Measurements from ENCODE around the gene SLC51A. TPM values are rescaled to one million over a fixed set of nuclear protein-coding genes. Genes with fewer than 3 reads are reported as not detected.

The SLC51A gene
- total and polyA plus RNA-seq, 2 of the 8 experiments (the other 6 are each of a cell fraction or from before 2014, with no cell fraction given): 6.3 to 9.8 TPM

- peaks cover 2% of the 10 kb centered on the region; the same call in 1 of the 2 replicates for H3K23me2 ChIP-seq (ENCODE audit: low read depth, low read length)
- H3K4me2 ChIP-seq (ENCODE audit: insufficient read depth in 1 of 2, low read depth in 2 of 2, low read length in 2 of 2): no peak overlapping the region
- TF ChIP-seq POLR2A (IDR thresholded peaks at IDR 0.05; ENCODE audit: control extremely low read depth in 1 of 2, low read depth in 2 of 2, low read length in 2 of 2): no peak
- TF ChIP-seq SIN3A (conservative IDR thresholded peaks at IDR 0.05 in 1 of 2, IDR thresholded peaks at IDR 0.05 in 1 of 2; ENCODE audit: low read depth in 1 of 2, low read length in 2 of 2): no peak
- TF ChIP-seq JUN (IDR thresholded peaks at IDR 0.05; ENCODE audit: low read depth, low read length): no peak
- TF ChIP-seq BACH1 (IDR thresholded peaks at IDR 0.05; ENCODE audit: low read length): no peak
- TF ChIP-seq ZNF274 (IDR thresholded peaks at IDR 0.05; ENCODE audit: borderline replicate concordance, extremely low read depth, low read length): no peak
- TF ChIP-seq SP2 (IDR thresholded peaks at IDR 0.05; ENCODE audit: low read length): no peak
- TF ChIP-seq FOSL1 (IDR thresholded peaks at IDR 0.05; ENCODE audit: insufficient read depth, low read depth, low read length): no peak
- no peak for TF ChIP-seq ATF3 (IDR thresholded peaks at IDR 0.05; ENCODE audit: insufficient read depth, low read depth, low read length)
- no peak for TF ChIP-seq RBBP5 (IDR thresholded peaks at IDR 0.05; ENCODE audit: borderline replicate concordance, low read depth, low read length)
- no peak for TF ChIP-seq YY1 (IDR thresholded peaks at IDR 0.05; ENCODE audit: low read depth, low read length)
- no peak for TF ChIP-seq JUND (IDR thresholded peaks at IDR 0.05; ENCODE audit: low read length)
- TF ChIP-seq CEBPB (IDR thresholded peaks at IDR 0.05; ENCODE audit: low read depth, low read length): no peak
- TF ChIP-seq CTBP2 (IDR thresholded peaks at IDR 0.05; ENCODE audit: borderline replicate concordance, insufficient read depth, insufficient read length, low read length): no peak
- no peak for TF ChIP-seq HDAC6 (IDR thresholded peaks at IDR 0.05; ENCODE audit: low read depth, low read length)
- TF ChIP-seq SIRT6 (IDR thresholded peaks at IDR 0.05; ENCODE audit: low read length): no peak
These were observed 3.6 kb downstream of the SLC51A start for GRCh38 chr3:196219970-196220311.

More at GRCh38 chr3:196219970-196220311, 3.6 kb downstream of the SLC51A start:
- Histone ChIP-seq H2BK5ac (ENCODE audit: low read depth, low read length) (no peak overlapping the region), H3K14ac (ENCODE audit: insufficient read length) (no peak overlapping the region), H3K27me3 (replicated peaks in 1 of 4; ENCODE audit: control insufficient read depth in 3 of 4, extremely low read depth in 1 of 4, insufficient read depth in 3 of 4, low read length in 3 of 4) (no peaks in the 10 kb centered on the region), H3K4ac (replicated peaks; ENCODE audit: insufficient read length, low read depth, low read length) (no peak overlapping the region), H3K56ac (replicated peaks; ENCODE audit: insufficient read length, low read depth, low read length) (no peak overlapping the region), H3K18ac (ENCODE audit: extremely low read depth, low read length) (no peak overlapping the region), H3K27ac (ENCODE audit: low read depth, low read length) (no peak overlapping the region), H4K91ac (replicated peaks; ENCODE audit: insufficient read length, low read length) (no peak overlapping the region), H3K4me1 (replicated peaks in 1 of 4; ENCODE audit: control insufficient read depth in 3 of 4, insufficient read depth in 4 of 4, low read length in 3 of 4) (peaks cover 0 to 18% (median 11%) of the 10 kb centered on the region in 4 experiments; a peak in 6 of 7 replicates), H3K23ac (ENCODE audit: insufficient read length) (no peak overlapping the region), H3K36me3 (ENCODE audit: control insufficient read depth in 2 of 4, insufficient read depth in 4 of 4, low read length in 3 of 4) (no peaks in the 10 kb centered on the region), H3K79me1 (ENCODE audit: low read depth, low read length) (no peaks in the 10 kb centered on the region), H4K8ac (ENCODE audit: extremely low read depth, insufficient read depth, low read length) (no peak overlapping the region; the same call in 1 of the 2 replicates), H3K79me2 (ENCODE audit: control insufficient read depth in 1 of 2, insufficient read depth in 2 of 2, low read length in 2 of 2) (no peaks in the 10 kb centered on the region), H2BK12ac (ENCODE audit: low read depth, low read length) (no peak overlapping the region), H2BK120ac (replicated peaks; ENCODE audit: low read depth, low read length) (no peak overlapping the region), H3K9me3 (ENCODE audit: insufficient read depth in 2 of 2, low read depth in 1 of 2, low read length in 1 of 2) (no peaks in the 10 kb centered on the region), H2BK20ac (ENCODE audit: low read length) (no peak overlapping the region), H3K4me3 (ENCODE audit: extremely low read depth in 1 of 4, insufficient read depth in 2 of 4, low read depth in 3 of 4, low read length in 4 of 4) (no peak overlapping the region), H2AFZ (ENCODE audit: low read length) (no peak overlapping the region), H4K20me1 (replicated peaks in 1 of 2; ENCODE audit: control insufficient read depth in 1 of 2, insufficient read depth in 2 of 2, low read length in 2 of 2) (no peaks in the 10 kb centered on the region), H4K5ac (ENCODE audit: insufficient read length, low read depth, low read length) (no peak overlapping the region), H3K9ac (replicated peaks in 1 of 4; ENCODE audit: extremely low read depth in 1 of 4, low read depth in 3 of 4, low read length in 3 of 4) (no peak overlapping the region), H2BK15ac (ENCODE audit: low read length) (no peak overlapping the region), H2AK5ac (ENCODE audit: low read depth, low read length) (no peak overlapping the region)
- DNase-seq (ENCODE audit: low read depth in 1 of 2, low spot score in 2 of 2): no peak
- ChIA-PET POLR2A (ENCODE audit: partially characterized antibody) (interaction anchor here (1.1 kb wide), 1 partner anchor 9 kb away, joined by 4 read pairs; the partner anchor contains the start of gene ZDHHC19), CTCF (ENCODE audit: partially characterized antibody) (interaction anchor here (1.3 kb wide), 1 partner anchor 9 kb away, joined by 6 read pairs; no protein-coding TSS in a partner anchor)
- 94% methylated on average over 19 of the region's 19 CpGs; no CpG with 5 or more reads in 1 of the 2 experiments for WGBS, 2 experiments (ENCODE audit: extremely low coverage in 1 of 2, insufficient coverage in 1 of 2, insufficient read length in 1 of 2, insufficient replicate concordance in 2 of 2, low coverage in 1 of 2, low lambda C conversion rate in 2 of 2, missing lambda C conversion rate in 1 of 2)
- FAIRE-seq: no peak
